SK-N-MC (cell line): ENCODE data around the gene TBC1D22A.

Source experiments
- EZH2 ChIP-seq: fragments of 200-600 bp; sonication (generic); IDR thresholded peaks from one replicate; pipeline ENCODE4 v1.6.1; 2017; ENCODE audit warnings: antibody characterized with exemption
- FOXP2 ChIP-seq: optimal IDR thresholded peaks from 2 replicates; pipeline ENCODE3; 2011; ENCODE audit warnings: mild to moderate bottlenecking, moderate library complexity; ENCODE audit not compliant: insufficient read depth; ENCODE audit errors: extremely low read length, control extremely low read depth
- POLR2AphosphoS5 ChIP-seq: IDR thresholded peaks from 2 replicates; pipeline ENCODE4 v1.6.1; 2012; ENCODE audit warnings: mild to moderate bottlenecking, low read depth, low read length, borderline replicate concordance

DNA sequence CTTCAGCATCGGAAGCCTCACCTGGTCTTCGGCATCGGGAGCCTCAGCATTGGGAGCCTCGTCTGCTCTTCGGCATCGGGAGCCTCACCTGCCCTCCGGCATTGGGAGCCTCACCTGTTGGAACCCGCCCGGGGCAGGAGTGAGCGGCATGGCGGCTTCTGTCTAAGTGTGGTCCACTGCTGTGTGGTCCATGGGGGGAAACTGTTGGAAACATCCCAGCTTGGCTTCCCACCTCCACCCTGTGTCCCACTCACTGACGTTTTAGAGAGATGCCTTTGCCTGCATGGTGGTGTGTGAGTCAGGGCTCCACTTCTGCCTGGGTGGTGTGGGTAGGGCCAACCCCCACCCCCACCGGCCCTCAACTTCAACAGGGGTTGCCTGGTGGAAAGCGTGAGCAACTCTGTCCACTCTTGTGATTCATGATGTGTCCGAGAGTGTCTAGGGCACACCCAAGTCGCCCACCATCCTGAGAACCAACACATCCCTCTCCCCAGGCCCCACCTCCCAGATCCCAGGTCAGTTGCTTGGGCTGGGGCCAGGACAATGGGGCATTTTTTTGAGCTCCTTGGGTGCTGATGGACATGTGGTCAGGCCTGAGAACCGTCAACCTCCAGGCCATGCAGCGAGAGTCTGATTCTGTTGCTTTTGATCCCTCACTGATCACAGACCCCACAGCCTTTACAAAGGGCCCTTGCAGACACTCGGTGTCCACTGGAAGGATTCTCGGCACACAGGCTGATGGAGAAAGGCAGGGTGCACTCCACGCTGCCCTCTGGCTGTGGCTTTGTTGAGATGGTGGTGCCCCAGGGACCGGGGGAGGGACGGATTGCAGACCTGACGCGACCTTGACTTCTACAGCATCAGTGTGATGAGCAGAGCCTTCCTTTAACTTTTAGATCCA, 406.7 kb downstream of the TBC1D22A start:
- TF ChIP-seq POLR2AphosphoS5 (no peak), EZH2 (no peak), FOXP2 (no peak)
